Transverse colon (tissue), 4 donors: Measurements from ENCODE around the gene PTCHD4. TPM values are rescaled to one million over a fixed set of nuclear protein-coding genes. Genes with fewer than 3 reads are reported as not detected.
"Not testable (repeated sequence)": the region's sequence is repeated elsewhere in the genome, so short reads cannot be mapped to it uniquely, and the experiment has no call there.

Experiments used
- DNase-seq: peaks from one replicate; pipeline ENCODE4 v3.0.0-alpha.2; 2019
- H3K27ac ChIP-seq, 4 donors: fragments of 200-600 bp; sonication (generic); 2 replicates each; pipeline ENCODE4 v1.5.1; 2016 to 2018; ENCODE audit warnings: inconsistent platforms in 4 of 4
- H3K27me3 ChIP-seq: fragments of 200-600 bp; sonication (generic); 2 replicates; pipeline ENCODE4 v1.5.1; 2017; ENCODE audit warnings: inconsistent platforms
- H3K36me3 ChIP-seq, 4 donors: fragments of 200-600 bp; sonication (generic); 2 replicates each; pipeline ENCODE4 v1.5.1; 2017 to 2019; ENCODE audit warnings: inconsistent platforms in 4 of 4
- H3K4me1 ChIP-seq, 4 donors: fragments of 200-600 bp; sonication (generic); 2 replicates each; pipeline ENCODE4 v1.5.1; 2017 to 2020; ENCODE audit warnings: inconsistent platforms in 4 of 4
- H3K4me3 ChIP-seq, 4 donors: fragments of 200-600 bp; sonication (generic); 1 replicate in 1 of 4; 2 replicates in 3 of 4; pipeline versions ENCODE4 v1.5.1 to v1.6.1; 2017 to 2019; ENCODE audit warnings: inconsistent platforms in 4 of 4
- H3K9me3 ChIP-seq, 2 donors: fragments of 200-600 bp; sonication (generic); 2 replicates each; pipeline ENCODE4 v1.5.1; 2017 to 2019; ENCODE audit warnings: inconsistent platforms in 2 of 2
- CTCF ChIP-seq, 5 experiments: fragments of 200-600 bp in 3 of 5; fragments of 450-650 bp in 2 of 5; sonication (generic) in 3 of 5; IDR thresholded peaks; 1 replicate in 2 of 5; 2 replicates in 3 of 5; pipeline ENCODE4 v1.5.1; 2016 to 2017; ENCODE audit warnings: antibody characterized with exemption in 5 of 5, inconsistent platforms in 3 of 5, mild to moderate bottlenecking in 2 of 5, moderate library complexity in 1 of 5
- EP300 ChIP-seq: sonication (generic); formaldehyde crosslinking; IDR thresholded peaks from one replicate; pipeline ENCODE4 v1.6.1; 2017; ENCODE audit warnings: antibody characterized with exemption, low read depth
- POLR2A ChIP-seq: fragments of 450-650 bp; IDR thresholded peaks from one replicate; pipeline ENCODE4 v1.6.1; 2016; ENCODE audit warnings: antibody characterized with exemption, mild to moderate bottlenecking, moderate library complexity
- POLR2AphosphoS5 ChIP-seq, 3 donors: sonication (generic); formaldehyde crosslinking; IDR thresholded peaks; one replicate each; pipeline ENCODE4 v1.6.1; 2016; ENCODE audit warnings: antibody characterized with exemption in 3 of 3
- WGBS, 2 donors: methylation state at CpG; one replicate each; pipeline ENCODE4 v1.1.5; 2018; ENCODE audit warnings: low coverage in 1 of 2; 5-methylcytosine and 5-hydroxymethylcytosine counted together
- in situ Hi-C, 4 donors: fragments of 200-750 bp; cut with MboI; loops; one replicate each; pipeline versions ENCODE4 v1.15.0 to v1.15.1; 2017; ENCODE audit warnings: low sequenced_read_pairs in 3 of 4, low pct_ligation_motif_present in 1 of 4, low pct_unique_long_range_greater_than_20kb in 1 of 4
- intact Hi-C: fragments of 100-400 bp; cut with DNase I; formaldehyde crosslinking; loops from one replicate; pipeline ENCODE4 v1.15.1; 2023; ENCODE audit warnings: low total_unique reads
- total RNA-seq, 4 donors: library from RNA; depleted of rRNA; stranded (reverse); fragments of >200 nt; gene quantifications; one replicate each; pipeline ENCODE4 v1.1.0, GENCODE V29; 2016

Gene PTCHD4
- total RNA-seq, 4 donors from 2014 or later: 0.16 to 0.75 (median 0.27) TPM; not detected in 1

- no peak for DNase-seq
- H3K4me1 ChIP-seq: no peaks in the 10 kb centered on the region
- WGBS, 2 donors: 66 to 72% methylated on average over 3 to 5 of the region's 5 CpGs
- TF ChIP-seq CTCF (IDR thresholded peaks at IDR 0.05) (no peak), EP300 (no peak), POLR2AphosphoS5 (IDR thresholded peaks at IDR 0.05) (no peak), POLR2A (no peak)
- no peak overlapping the region for H3K4me3 ChIP-seq
- H3K9me3 ChIP-seq: no peaks in the 10 kb centered on the region
- no peaks in the 10 kb centered on the region for H3K36me3 ChIP-seq
- intact Hi-C loops (no loop called here), in situ Hi-C loops (no loop called here)
- H3K27ac ChIP-seq: no peak overlapping the region
- no peaks in the 10 kb centered on the region for H3K27me3 ChIP-seq
Observed at GRCh38 chr6:48135323-48136084, 24.5 kb upstream of the PTCHD4 start.

- intact Hi-C loops: no loop called here
- Histone ChIP-seq H3K27me3 (no peaks in the 10 kb centered on the region), H3K27ac (no peak overlapping the region), H3K4me3 (no peak overlapping the region), H3K4me1 (no peaks in the 10 kb centered on the region), H3K36me3 (no peaks in the 10 kb centered on the region), H3K9me3 (no peaks in the 10 kb centered on the region)
- 44 to 45% methylated on average over 2 of the region's 2 CpGs for WGBS, 2 donors
- TF ChIP-seq EP300 (no peak), POLR2A (no peak), CTCF (IDR thresholded peaks at IDR 0.05) (no peak), POLR2AphosphoS5 (IDR thresholded peaks at IDR 0.05) (no peak)
- in situ Hi-C loops: no loop called here
- DNase-seq: no peak
Observed at GRCh38 chr6:48134246-48134645, 23.2 kb upstream of the PTCHD4 start.

GRCh38 chr6:48123601-48124000, 12.6 kb upstream of the PTCHD4 start:
- DNase-seq: no peak
- intact Hi-C loops (no loop called here), in situ Hi-C loops (no loop called here)
- Histone ChIP-seq H3K36me3 (no peaks in the 10 kb centered on the region), H3K4me3 (no peak overlapping the region), H3K9me3 (no peaks in the 10 kb centered on the region), H3K27me3 (no peaks in the 10 kb centered on the region), H3K4me1 (no peaks in the 10 kb centered on the region), H3K27ac (no peak overlapping the region)
- TF ChIP-seq POLR2AphosphoS5 (IDR thresholded peaks at IDR 0.05): no peak
- no peak for TF ChIP-seq CTCF (IDR thresholded peaks at IDR 0.05)
- TF ChIP-seq EP300: no peak
- no peak for TF ChIP-seq POLR2A
- WGBS, 2 donors: 60 to 67% methylated on average over 4 of the region's 4 CpGs

GRCh38 chr6:48121983-48122749, 11.2 kb upstream of the PTCHD4 start:
- H3K4me1 ChIP-seq, H3K36me3 ChIP-seq, H3K27me3 ChIP-seq, H3K4me3 ChIP-seq, in situ Hi-C loops, DNase-seq, intact Hi-C loops, H3K27ac ChIP-seq, H3K9me3 ChIP-seq: not testable (repeated sequence)
- WGBS, 2 donors: 74% methylated on average over 1 of the region's 1 CpG; no CpG with 5 or more reads in 1 of the 2 donors
